GM06990 (cell line): Measurements from ENCODE around the gene CPN1.

Experiments used
- DNase-seq: peaks from one replicate; pipeline ENCODE4 v3.0.0-alpha.2; 2011; ENCODE audit not compliant: insufficient read length; ENCODE audit errors: extremely low read depth
- H3K27me3 ChIP-seq: replicated peaks from 2 replicates; pipeline ENCODE4 v1.6.0; 2011; ENCODE audit warnings: low read length; ENCODE audit not compliant: control insufficient read depth, insufficient read depth
- H3K36me3 ChIP-seq: 2 replicates; pipeline ENCODE4 v1.5.1; 2011; ENCODE audit warnings: low read length; ENCODE audit not compliant: control insufficient read depth, insufficient read depth
- H3K4me3 ChIP-seq: replicated peaks from 2 replicates; pipeline ENCODE4 v1.5.1; 2011; ENCODE audit warnings: low read depth, mild to moderate bottlenecking, control low read depth, low read length
- TF ChIP-seq, protein P1 (sequence below): IDR thresholded peaks from 2 replicates; pipeline ENCODE4 v1.5.1; 2011; ENCODE audit warnings: low read length, control low read depth, mild to moderate bottlenecking, inconsistent platforms; ENCODE audit not compliant: insufficient read depth, poor library complexity, severe bottlenecking

Gene CPN1

DNA sequence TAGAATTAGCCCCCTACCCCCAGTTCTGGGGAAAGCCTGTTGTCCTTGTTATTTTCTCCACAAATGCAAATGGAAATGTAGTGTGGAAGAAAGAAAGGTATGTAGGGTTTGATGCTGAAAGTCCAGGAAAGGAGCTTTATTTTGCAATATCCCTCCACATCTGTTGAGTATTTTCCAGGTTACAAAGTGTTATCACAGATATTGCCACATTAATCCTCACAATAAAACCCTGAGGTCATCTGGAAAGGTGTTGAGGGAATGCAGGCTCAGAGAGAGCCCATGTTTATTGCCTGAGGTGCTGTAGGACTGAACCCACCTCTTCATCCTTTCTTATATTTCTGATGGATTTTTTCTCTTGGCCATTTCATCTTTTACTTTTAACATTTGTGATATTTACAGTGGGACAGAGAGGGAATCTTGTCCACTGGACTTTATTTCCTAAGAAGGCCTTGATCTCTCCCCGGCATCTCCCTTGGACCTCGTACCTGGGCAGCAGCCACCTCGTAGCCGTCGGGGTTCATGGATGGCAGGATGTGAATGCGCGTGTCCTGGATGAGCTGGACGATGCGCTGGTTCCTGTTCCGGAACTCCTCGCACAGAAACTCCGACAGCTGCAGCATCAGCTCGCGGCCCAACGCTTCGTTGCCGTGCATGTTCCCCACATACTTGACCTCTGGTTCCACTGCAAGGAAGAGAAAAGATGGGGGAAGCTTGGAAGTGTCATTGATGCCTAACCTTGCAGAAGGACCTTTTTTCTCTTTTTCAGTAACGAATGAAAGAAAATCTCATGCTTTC is 6.0 kb downstream of the CPN1 start:
- TF ChIP-seq, protein P1, sequence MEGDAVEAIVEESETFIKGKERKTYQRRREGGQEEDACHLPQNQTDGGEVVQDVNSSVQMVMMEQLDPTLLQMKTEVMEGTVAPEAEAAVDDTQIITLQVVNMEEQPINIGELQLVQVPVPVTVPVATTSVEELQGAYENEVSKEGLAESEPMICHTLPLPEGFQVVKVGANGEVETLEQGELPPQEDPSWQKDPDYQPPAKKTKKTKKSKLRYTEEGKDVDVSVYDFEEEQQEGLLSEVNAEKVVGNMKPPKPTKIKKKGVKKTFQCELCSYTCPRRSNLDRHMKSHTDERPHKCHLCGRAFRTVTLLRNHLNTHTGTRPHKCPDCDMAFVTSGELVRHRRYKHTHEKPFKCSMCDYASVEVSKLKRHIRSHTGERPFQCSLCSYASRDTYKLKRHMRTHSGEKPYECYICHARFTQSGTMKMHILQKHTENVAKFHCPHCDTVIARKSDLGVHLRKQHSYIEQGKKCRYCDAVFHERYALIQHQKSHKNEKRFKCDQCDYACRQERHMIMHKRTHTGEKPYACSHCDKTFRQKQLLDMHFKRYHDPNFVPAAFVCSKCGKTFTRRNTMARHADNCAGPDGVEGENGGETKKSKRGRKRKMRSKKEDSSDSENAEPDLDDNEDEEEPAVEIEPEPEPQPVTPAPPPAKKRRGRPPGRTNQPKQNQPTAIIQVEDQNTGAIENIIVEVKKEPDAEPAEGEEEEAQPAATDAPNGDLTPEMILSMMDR, result no peak
- no peaks in the 10 kb centered on the region for H3K27me3 ChIP-seq
- H3K36me3 ChIP-seq, result no peaks in the 10 kb centered on the region
- DNase-seq, result no peak
- no peak overlapping the region for H3K4me3 ChIP-seq

DNA sequence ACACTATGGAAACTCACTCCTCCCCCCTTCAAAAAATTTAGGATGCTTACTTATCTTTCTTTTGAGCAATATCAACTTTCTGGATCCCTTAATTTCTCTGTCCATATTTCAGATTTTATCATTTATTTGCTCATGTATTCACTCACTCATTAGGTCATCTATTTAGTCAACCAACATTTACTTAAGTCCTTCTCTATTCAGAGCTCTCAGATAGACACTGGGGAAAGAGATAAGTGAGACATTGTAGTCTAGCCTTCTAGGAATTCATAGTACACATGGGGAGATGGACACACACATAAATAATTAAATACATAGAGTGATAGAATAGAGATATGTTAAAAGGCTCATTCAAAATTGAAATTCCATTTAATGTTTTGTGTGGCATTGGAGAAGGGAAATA is 9.2 kb downstream of the CPN1 start:
- TF ChIP-seq, protein P1, result no peak
- Histone ChIP-seq H3K36me3 (no peaks in the 10 kb centered on the region), H3K4me3 (no peak overlapping the region), H3K27me3 (no peaks in the 10 kb centered on the region)
- no peak for DNase-seq

DNA sequence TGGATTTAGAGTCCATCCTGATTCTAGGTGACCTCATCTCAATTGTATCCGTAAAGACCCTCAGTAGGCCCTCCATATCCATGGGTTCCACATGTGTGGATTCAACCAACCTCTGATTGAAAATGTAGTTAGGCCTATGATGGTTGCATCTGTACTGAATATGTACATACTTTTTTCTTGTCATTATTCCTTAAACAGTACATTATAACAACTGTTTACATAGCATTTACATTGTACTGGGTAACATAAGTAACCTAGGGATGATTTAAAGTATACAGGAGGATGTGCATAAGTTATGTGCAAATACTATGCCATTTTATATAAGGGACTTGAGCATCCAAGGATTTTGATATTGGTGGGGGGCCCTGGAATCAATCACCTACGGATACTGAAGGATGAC is 10.1 kb downstream of the CPN1 start:
- DNase-seq, result no peak
- Histone ChIP-seq H3K36me3 (no peaks in the 10 kb centered on the region), H3K27me3 (no peaks in the 10 kb centered on the region), H3K4me3 (no peak overlapping the region)
- TF ChIP-seq, protein P1, result no peak

DNA sequence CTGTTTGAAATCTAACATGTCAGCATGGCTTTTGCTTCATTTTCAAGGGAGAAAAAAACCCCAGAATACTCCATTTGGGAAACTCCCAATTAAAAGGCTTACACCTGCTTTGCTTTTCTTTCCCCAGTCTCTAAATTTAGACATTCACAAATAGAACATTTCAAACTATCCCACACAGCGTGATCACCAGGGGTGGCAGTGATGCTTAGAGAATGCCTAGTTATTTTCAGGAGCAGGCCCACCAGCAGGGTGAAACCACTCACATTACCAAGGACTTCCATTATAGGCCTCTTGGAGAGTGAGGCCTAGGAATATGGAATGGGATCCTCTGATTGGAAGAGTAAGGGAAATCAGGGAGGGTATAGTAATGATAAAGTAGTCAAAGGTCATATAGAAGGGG is 14.2 kb downstream of the CPN1 start:
- TF ChIP-seq, protein P1, result no peak
- no peak overlapping the region for H3K4me3 ChIP-seq
- no peak for DNase-seq
- no peaks in the 10 kb centered on the region for H3K27me3 ChIP-seq
- no peaks in the 10 kb centered on the region for H3K36me3 ChIP-seq

DNA sequence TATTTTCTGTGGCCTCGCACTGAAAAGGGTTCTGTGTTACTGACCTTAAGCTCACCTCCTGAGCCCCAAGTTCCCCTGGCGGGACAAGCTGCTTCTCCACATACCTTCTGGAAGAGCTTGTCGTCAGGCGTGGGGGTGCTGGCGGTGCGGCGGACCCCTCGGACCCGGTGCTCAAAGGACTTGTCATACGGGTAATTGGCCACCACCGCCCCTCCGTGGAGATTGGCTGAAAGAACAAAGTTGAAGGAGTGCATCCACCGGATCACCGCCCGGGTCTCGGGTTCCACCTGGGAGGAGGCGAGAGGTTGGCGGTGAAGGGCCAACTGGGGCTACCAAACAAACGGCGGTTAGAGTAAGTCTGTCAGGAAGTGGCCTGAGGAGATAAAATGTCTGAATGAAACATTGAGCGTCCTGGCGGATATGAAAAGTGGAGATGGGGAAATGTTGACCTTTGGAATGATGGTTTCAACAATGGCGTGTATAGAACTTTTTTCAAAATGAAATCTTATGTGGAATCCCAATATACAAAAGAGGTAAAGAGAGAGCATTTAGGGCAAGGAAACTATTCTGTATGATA is 16.5 kb downstream of the CPN1 start:
- DNase-seq, result no peak
- TF ChIP-seq, protein P1, result no peak
- Histone ChIP-seq H3K36me3 (no peaks in the 10 kb centered on the region), H3K27me3 (no peaks in the 10 kb centered on the region), H3K4me3 (no peak overlapping the region)
